GM18520 (cell line): Measurements from ENCODE around the gene MIER3.

Source experiments
- ATAC-seq: cut with Tn5 transposase; IDR thresholded peaks from one replicate; pipeline ENCODE4 v1.9.1; 2021; ENCODE audit not compliant: unreplicated experiment

Gene MIER3

GRCh38 chr5:56961746-56962145 is 9.8 kb upstream of the MIER3 start:
- ATAC-seq = no peak

GRCh38 chr5:56959326-56959725 is 7.4 kb upstream of the MIER3 start:
- ATAC-seq = no peak

- ATAC-seq = no peak
These were observed 6.7 kb upstream of the MIER3 start for GRCh38 chr5:56958595-56958994.

- no peak for ATAC-seq
These were observed 2.3 kb upstream of the MIER3 start for GRCh38 chr5:56954262-56954661.

- peak; percentile 20 for ATAC-seq
These were observed 587 bp downstream of the MIER3 start for GRCh38 chr5:56951126-56951945.

- ATAC-seq = no peak
These were observed 1.2 kb downstream of the MIER3 start for GRCh38 chr5:56950626-56951125.

- no peak for ATAC-seq
These were observed 4.9 kb downstream of the MIER3 start for GRCh38 chr5:56947052-56947451.

GRCh38 chr5:56941981-56942380 is 9.9 kb downstream of the MIER3 start:
- no peak for ATAC-seq

GRCh38 chr5:56938858-56939257 is 13.1 kb downstream of the MIER3 start:
- ATAC-seq = no peak

- no peak for ATAC-seq
These were observed 17.6 kb downstream of the MIER3 start for GRCh38 chr5:56934325-56934724.

GRCh38 chr5:56922922-56923321 is 29.0 kb downstream of the MIER3 start:
- no peak for ATAC-seq

GRCh38 chr5:56919942-56920662 is 31.8 kb downstream of the MIER3 start:
- no peak for ATAC-seq

- no peak for ATAC-seq
These were observed 33.9 kb downstream of the MIER3 start for GRCh38 chr5:56918054-56918453.

- no peak for ATAC-seq
These were observed 34.4 kb downstream of the MIER3 start for GRCh38 chr5:56917534-56917933.

GRCh38 chr5:56914678-56915077 is 37.2 kb downstream of the MIER3 start:
- no peak for ATAC-seq

GRCh38 chr5:56913766-56914165 is 38.2 kb downstream of the MIER3 start:
- ATAC-seq = no peak

GRCh38 chr5:56910210-56910965 is 41.5 kb downstream of the MIER3 start:
- peak; percentile 3 for ATAC-seq

- peak; percentile 76 for ATAC-seq
These were observed 42.4 kb downstream of the MIER3 start, which contains the start of gene SETD9 for GRCh38 chr5:56909294-56910209. Gene SETD9 (plus strand): TSS chr5:56909596. CDS start chr5:56909646, 50 bp downstream.

GRCh38 chr5:56908942-56909293 is 43.0 kb downstream of the MIER3 start:
- no peak for ATAC-seq

GRCh38 chr5:56900858-56901578 is 50.9 kb downstream of the MIER3 start:
- ATAC-seq = no peak
